ENCODE measurements around the gene CYBC1.
"Not testable (repeated sequence)": the region's sequence is repeated elsewhere in the genome, so short reads cannot be mapped to it uniquely, and the experiment has no call there.

The CYBC1 gene

GRCh38 chr17:82412535-82413520 is 37.7 kb downstream of the CYBC1 start:
- DNase-seq (ENCODE audit: insufficient read length, low spot score) (no peak), FAIRE-seq (peak; percentile 13)

GRCh38 chr17:82412081-82412480 is 38.5 kb downstream of the CYBC1 start:
- not testable (repeated sequence) for DNase-seq (ENCODE audit: insufficient read length, low spot score); FAIRE-seq

GRCh38 chr17:82411396-82412053 is 39.0 kb downstream of the CYBC1 start:
- no peak for FAIRE-seq
- no peak for DNase-seq (ENCODE audit: insufficient read length, low spot score)

DNA sequence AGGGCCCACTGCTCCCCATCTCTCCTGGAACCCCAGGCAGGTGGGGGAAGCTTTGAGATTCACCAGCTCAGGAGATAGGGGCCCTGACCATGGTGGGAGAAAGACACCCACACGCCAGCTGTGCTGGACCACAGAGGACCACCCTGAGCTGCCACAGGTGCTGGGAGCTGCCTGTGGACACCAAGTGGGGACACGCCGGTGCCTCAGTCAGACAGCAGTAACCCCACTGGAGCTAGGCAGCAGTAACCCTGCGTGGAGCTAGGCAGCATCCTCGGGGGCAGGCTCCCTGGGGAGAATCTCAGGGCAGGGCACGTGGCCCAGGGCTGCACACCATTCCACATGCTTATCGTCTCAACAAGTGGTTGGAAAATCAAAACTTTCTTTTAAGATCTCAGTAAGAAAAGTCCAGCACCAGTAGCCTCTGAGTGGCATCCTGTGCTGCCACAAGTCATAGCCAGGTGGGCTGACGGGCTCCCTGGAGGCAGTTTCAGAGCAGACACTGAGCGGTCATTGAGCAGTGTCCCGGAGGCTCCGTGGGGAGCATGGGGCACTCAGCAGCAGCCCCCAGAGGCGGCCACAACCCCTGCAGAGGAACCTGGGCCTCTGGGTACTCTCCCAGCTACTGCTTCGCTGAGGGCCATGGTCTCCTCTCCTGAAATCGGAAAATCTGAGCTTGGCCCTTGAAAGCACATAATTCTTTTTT is 40.4 kb downstream of the CYBC1 start:
- DNase-seq (ENCODE audit: insufficient read length, low spot score) (no peak), FAIRE-seq (no peak)

GRCh38 chr17:82408938-82409318 is 41.6 kb downstream of the CYBC1 start:
- FAIRE-seq (no peak), DNase-seq (ENCODE audit: insufficient read length, low spot score) (no peak)

GRCh38 chr17:82408288-82408937 is 42.1 kb downstream of the CYBC1 start:
- no peak for DNase-seq (ENCODE audit: insufficient read length, low spot score)
- FAIRE-seq = no peak

DNA sequence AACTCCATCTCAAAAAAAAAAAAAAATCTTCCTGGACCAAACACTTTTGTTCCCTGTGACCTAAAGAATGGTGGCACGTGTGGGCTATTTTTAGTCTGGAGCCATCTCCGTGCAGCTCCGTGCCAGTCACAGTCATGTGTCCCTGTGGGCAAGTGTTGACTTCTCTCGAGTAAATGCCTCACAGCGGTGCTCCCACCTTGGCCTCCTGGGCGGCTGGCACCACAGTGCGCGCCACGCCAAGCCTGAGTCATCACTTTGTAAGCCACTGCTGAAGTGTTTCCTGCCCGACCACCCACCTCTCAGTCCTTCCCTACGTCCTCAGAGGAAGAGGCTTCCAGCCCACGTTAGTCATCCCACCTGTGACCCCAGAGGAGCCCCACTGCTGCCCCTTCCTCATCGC is 43.3 kb downstream of the CYBC1 start:
- peak; percentile 89 for FAIRE-seq
- no peak for DNase-seq (ENCODE audit: insufficient read length, low spot score)

DNA sequence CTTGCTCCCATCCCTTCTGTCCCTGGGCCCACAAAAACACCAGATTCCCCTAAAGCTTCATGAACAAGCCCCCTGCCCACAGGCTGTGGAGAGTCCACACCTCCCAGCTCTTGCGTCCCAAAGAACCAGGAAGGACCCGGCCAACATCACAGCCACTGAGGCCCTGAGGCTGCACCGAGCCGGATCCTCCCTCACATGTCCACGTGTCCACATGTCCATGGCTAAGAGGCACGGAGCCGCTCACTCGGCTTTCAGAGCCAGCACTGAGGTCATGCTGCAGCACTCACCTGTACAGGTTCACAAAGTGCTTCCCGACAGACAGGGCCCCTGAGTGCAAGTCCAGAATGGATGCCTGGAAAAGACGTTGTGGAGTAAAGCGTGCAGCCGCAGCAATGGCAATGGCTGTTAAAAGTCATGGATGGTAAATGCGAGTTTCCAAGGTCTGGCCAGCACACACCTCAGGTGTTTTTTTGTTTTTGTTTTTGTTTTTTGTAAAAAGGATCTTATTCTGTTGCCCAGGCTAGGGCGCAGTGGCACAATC is 44.4 kb downstream of the CYBC1 start:
- no peak for DNase-seq (ENCODE audit: insufficient read length, low spot score)
- no peak for FAIRE-seq

DNA sequence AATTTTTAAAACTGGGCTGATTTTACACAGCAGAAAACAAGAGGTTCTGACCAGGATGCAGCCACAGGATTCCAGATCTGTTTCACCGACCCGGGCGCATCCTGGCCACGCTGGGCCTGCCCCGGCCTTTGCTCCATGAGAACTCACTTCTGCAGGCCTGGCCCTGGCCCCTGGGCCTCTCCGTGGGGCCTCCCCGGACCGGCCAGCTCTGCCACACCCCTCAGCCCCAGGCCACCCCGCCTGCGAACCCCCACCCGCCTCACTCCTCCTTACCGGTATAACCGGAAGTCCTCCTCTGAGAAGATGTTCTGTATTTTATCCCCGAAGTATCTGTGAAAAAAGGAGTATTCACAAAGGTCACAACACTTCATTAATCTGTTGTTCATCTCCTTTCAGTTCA is 45.5 kb downstream of the CYBC1 start:
- FAIRE-seq (no peak), DNase-seq (ENCODE audit: insufficient read length, low spot score) (no peak)

GRCh38 chr17:82403662-82404660 is 46.6 kb downstream of the CYBC1 start:
- FAIRE-seq (no peak), DNase-seq (ENCODE audit: insufficient read length, low spot score) (no peak)

DNA sequence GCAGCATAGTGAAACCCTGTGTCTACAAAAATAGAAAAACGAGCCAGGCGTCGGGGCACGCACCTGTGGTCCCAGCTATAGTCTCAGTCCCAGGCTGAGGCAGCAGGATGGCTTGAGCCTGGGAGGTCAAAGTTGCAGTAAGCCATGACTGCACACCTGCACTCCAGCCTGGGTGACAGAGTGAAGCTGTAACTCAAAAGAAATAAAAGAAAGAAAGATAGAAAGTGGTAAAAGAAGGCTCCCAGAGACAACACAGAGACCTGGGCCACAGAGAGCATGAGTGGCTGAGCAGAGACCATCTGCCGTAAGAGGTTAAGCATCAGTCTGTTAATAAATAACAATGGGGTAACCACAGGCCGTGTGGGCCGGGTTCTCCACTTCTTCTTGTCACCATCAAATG is 47.7 kb downstream of the CYBC1 start:
- DNase-seq (ENCODE audit: insufficient read length, low spot score) = no peak

GRCh38 chr17:82400830-82401229 is 49.7 kb downstream of the CYBC1 start:
- DNase-seq (ENCODE audit: insufficient read length, low spot score) = no peak
- FAIRE-seq = no peak

More for the DNA sequence above, 47.7 kb downstream of the CYBC1 start:
- FAIRE-seq = no peak

DNA sequence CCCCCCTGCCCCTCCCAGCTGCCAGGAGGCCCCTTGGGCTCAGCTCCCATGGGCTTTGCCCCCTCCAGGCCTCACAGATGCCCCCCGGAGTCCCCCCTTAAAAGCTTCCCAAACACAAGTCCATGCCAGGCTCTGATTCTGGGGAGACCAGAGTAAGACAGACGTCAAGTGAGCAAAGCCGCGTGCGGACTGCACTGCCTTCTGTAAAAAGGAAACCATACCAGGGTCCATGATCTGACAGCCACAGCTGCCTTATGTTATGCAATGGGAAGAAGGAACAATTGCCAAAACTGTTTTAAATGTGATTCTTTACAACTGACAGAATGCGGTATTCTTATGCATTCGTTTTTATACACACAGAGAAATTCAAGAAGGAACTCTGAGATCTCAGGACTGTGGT is 50.3 kb downstream of the CYBC1 start:
- FAIRE-seq = no peak
- no peak for DNase-seq (ENCODE audit: insufficient read length, low spot score)

DNA sequence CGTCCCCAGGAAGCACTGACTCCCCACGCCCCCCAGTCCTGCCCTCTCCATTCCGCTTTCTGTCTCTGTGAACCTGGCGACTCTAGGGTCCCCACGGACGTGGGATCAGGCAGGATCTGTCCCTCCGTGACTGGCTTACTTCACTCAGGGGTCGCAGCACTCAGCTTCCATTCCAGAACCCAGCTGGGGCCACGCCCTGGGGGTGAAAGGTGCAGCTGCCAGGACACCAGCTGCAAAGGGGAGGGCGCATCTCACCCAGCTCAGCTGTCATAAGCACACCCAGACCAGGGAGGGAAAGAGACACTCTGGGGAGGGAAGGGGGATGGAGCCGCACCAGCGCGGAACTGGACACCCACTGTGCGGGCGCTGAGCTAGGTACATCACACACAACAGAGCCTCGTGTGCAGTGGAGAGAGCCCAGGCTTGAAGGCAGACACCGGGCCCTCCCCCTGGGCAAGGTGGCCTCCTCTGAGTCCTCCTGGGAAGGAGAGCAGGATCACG is 50.9 kb downstream of the CYBC1 start:
- DNase-seq (ENCODE audit: insufficient read length, low spot score) (no peak), FAIRE-seq (no peak)

GRCh38 chr17:82399041-82399441 is 51.5 kb downstream of the CYBC1 start:
- no peak for FAIRE-seq
- no peak for DNase-seq (ENCODE audit: insufficient read length, low spot score)

DNA sequence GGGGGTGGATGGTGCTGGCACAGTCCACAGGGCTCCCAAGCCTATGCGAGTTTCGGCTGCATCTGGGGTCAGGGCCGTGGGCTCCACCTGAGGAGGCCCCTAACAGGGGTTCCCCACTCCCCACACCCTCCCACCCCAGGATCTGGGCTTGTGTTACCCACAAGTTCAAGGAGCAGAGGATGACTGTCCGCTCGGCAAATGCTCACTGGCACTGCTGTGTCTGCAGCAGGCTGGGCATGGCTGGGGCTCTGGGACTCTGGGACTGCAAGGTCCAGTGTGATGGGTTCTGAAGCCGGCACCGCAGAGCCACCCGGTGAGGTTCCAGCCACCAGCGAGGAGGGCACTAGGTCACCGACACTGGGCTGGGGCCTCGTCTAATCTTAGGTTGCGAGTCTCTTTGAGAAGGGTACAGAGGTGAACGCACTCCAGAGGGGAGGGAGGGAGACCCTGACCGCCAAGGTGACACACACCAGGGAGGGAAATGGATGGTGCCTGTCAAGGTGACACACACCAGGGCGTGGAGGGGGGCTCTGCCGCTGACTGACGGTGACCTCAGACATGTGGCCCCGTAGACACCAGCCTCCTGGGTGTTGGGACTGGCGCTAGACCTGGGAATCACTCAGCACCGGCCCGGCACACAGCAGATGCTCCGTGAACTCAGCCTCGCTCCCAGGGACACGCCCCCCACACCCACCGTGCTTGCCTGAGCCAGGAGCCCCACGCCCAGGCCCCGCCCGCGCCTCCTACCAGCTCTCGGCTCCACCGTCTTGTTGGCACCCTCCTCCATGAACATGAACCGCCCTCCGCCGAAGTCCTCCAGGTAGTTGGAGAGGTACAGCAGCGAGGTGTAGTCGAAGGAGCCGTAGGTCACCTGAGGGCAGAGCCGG is 52.9 kb downstream of the CYBC1 start:
- FAIRE-seq (no peak), DNase-seq (ENCODE audit: insufficient read length, low spot score) (no peak)

DNA sequence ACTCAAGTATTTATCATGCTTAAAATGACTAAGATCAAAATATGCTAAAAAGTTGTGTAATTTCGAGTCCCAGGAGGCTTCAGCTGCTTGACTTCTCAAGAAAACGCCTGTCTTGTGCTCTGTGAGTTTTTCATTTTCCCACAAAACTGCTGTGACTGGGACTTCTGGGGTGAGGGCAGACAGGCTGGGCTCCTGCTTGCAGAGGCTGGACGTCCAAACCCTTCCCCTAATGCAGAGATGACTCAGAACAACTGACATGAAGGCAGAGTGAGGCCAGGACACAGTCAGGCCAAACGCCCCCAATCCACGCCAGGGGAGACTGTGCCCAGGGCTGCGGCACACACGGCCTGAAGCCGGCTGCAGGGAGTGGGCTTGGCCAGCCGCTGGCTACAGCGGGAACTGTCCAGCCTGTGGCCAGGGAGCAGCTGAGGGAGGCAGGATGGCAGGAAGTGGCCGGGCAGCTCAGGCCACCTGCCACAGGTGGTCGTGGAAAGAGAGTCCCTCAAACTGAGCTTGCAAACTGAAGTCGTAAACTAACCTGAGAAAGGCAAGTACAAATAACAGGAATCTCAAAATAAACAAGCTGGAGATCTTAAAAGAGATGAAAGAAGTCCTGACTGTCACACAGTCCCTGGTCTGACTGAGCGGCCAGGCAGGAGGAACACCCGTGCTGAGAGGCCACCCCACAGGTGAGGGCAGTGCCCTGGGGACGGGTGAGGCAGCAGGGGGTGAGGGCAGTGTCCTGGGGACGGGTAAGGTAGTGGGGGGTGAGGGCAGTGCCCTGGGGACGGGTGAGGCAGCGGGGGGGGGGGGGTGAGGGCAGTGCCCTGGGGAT is 53.7 kb downstream of the CYBC1 start:
- DNase-seq (ENCODE audit: insufficient read length, low spot score) = no peak
- no peak for FAIRE-seq

Data from HTR-8/SVneo (cell line).